Astrocyte (in vitro differentiated cells and primary cell): ENCODE measurements around the gene HEG1. TPM values are rescaled to one million over a fixed set of nuclear protein-coding genes. Genes with fewer than 3 reads are reported as not detected.

Experiments
- DNase-seq: peaks from one replicate; pipeline ENCODE4 v3.0.0-alpha.2; 2010; ENCODE audit warnings: low read depth
- FAIRE-seq: peaks from 2 replicates; lab custom pipeline; 2011; peaks lifted over from hg19 to GRCh38; lab: Jason Lieb, UNC
- H2AFZ ChIP-seq: 2 replicates; pipeline ENCODE4 v1.6.0; 2012; ENCODE audit warnings: low read depth, low read length, inconsistent platforms
- H3K27ac ChIP-seq: 2 replicates; pipeline ENCODE4 v1.5.1; 2011; ENCODE audit warnings: low read depth, low read length, inconsistent platforms
- H3K27me3 ChIP-seq: 2 replicates; pipeline ENCODE4 v1.6.0; 2011; ENCODE audit warnings: low read length, inconsistent platforms; ENCODE audit not compliant: insufficient read depth
- H3K36me3 ChIP-seq: 2 replicates; pipeline ENCODE4 v1.5.1; 2011; ENCODE audit warnings: low read length, inconsistent platforms; ENCODE audit not compliant: insufficient read depth
- H3K4me1 ChIP-seq: 2 replicates; pipeline ENCODE4 v1.5.1; 2011; ENCODE audit warnings: low read length, inconsistent platforms; ENCODE audit not compliant: insufficient read depth
- H3K4me2 ChIP-seq: 2 replicates; pipeline ENCODE4 v1.6.0; 2012; ENCODE audit warnings: low read length, inconsistent platforms
- H3K4me3 ChIP-seq: 2 replicates; pipeline ENCODE4 v1.5.1; 2011; ENCODE audit warnings: low read depth, mild to moderate bottlenecking, low read length, inconsistent platforms; ENCODE audit not compliant: insufficient read depth
- H3K79me2 ChIP-seq: 2 replicates; pipeline ENCODE4 v1.6.0; 2012; ENCODE audit warnings: mild to moderate bottlenecking, low read length, inconsistent platforms; ENCODE audit not compliant: insufficient read depth
- H3K9ac ChIP-seq: 2 replicates; pipeline ENCODE4 v1.6.0; 2012; ENCODE audit warnings: mild to moderate bottlenecking, low read length, inconsistent platforms
- H3K9me3 ChIP-seq: 2 replicates; pipeline ENCODE4 v1.5.1; 2012; ENCODE audit warnings: low read depth, mild to moderate bottlenecking, low read length, inconsistent platforms; ENCODE audit not compliant: insufficient read depth
- H4K20me1 ChIP-seq: 2 replicates; pipeline ENCODE4 v1.6.0; 2012; ENCODE audit warnings: low read length, inconsistent platforms; ENCODE audit not compliant: insufficient read depth
- H3K27ac Mint-ChIP-seq: one replicate; pipeline ENCODE4 v1.8.0; 2021; ENCODE audit warnings: mild to moderate bottlenecking, mixed read lengths; ENCODE audit not compliant: unreplicated experiment
- H3K27me3 Mint-ChIP-seq: one replicate; pipeline ENCODE4 v1.8.0; 2021; ENCODE audit warnings: low read depth, mixed read lengths; ENCODE audit not compliant: unreplicated experiment
- H3K36me3 Mint-ChIP-seq: one replicate; pipeline ENCODE4 v1.8.0; 2021; ENCODE audit warnings: low read depth, mixed read lengths; ENCODE audit not compliant: unreplicated experiment
- H3K4me1 Mint-ChIP-seq: one replicate; pipeline ENCODE4 v1.8.0; 2021; ENCODE audit warnings: low read depth, mixed read lengths; ENCODE audit not compliant: unreplicated experiment
- H3K4me3 Mint-ChIP-seq: one replicate; pipeline ENCODE4 v1.8.0; 2021; ENCODE audit warnings: mild to moderate bottlenecking, moderate library complexity, mixed read lengths; ENCODE audit not compliant: unreplicated experiment
- H3K9me3 Mint-ChIP-seq: one replicate; pipeline ENCODE4 v1.8.0; 2021; ENCODE audit warnings: mild to moderate bottlenecking, mixed read lengths; ENCODE audit not compliant: unreplicated experiment
- CTCF ChIP-seq: IDR thresholded peaks from 2 replicates; pipeline ENCODE4 v1.5.1; 2011; ENCODE audit warnings: low read depth, mild to moderate bottlenecking, inconsistent platforms, low read length, moderate library complexity; ENCODE audit not compliant: insufficient read depth
- EZH2 ChIP-seq: IDR thresholded peaks from 2 replicates; pipeline ENCODE4 v1.6.1; 2012; ENCODE audit warnings: mild to moderate bottlenecking, low read length, inconsistent platforms; ENCODE audit not compliant: insufficient read depth
- total RNA-seq: library from RNA; stranded (reverse); gene quantifications from 2 replicates; pipeline ENCODE4 v1.2.1, GENCODE V29; 2021

HEG1 gene
- total RNA-seq, 1 donor from 2014 or later, result 65.7 TPM

GRCh38 chr3:124924741-124925140, 131.1 kb downstream of the HEG1 start:
- Histone ChIP-seq H3K9ac (no peak overlapping the region), H3K9me3 (no peaks in the 10 kb centered on the region), H3K36me3 (no peaks in the 10 kb centered on the region), H3K79me2 (no peaks in the 10 kb centered on the region), H3K4me3 (no peak overlapping the region), H3K4me2 (no peak overlapping the region), H3K27ac (no peak overlapping the region), H3K27me3 (peaks cover 4% of the 10 kb centered on the region), H2AFZ (no peak overlapping the region), H4K20me1 (no peaks in the 10 kb centered on the region), H3K4me1 (no peaks in the 10 kb centered on the region)
- FAIRE-seq, result no peak
- no peak overlapping the region for H3K4me3 Mint-ChIP-seq
- TF ChIP-seq EZH2, result no peak
- no peak for TF ChIP-seq CTCF
- H3K4me1 Mint-ChIP-seq, result peaks cover 3% of the 10 kb centered on the region
- H3K9me3 Mint-ChIP-seq, result no peaks in the 10 kb centered on the region
- peaks cover 1% of the 10 kb centered on the region for H3K36me3 Mint-ChIP-seq
- H3K27ac Mint-ChIP-seq, result no peak overlapping the region
- H3K27me3 Mint-ChIP-seq, result peaks cover 16% of the 10 kb centered on the region
- peak; percentile 27 for DNase-seq

- H3K9me3 ChIP-seq, result no peaks in the 10 kb centered on the region
- FAIRE-seq (no peak), DNase-seq (no peak)
- H3K27me3 ChIP-seq, result no peaks in the 10 kb centered on the region
- no peaks in the 10 kb centered on the region for H3K4me1 ChIP-seq
- Mint-ChIP-seq H3K4me3 (no peak overlapping the region), H3K36me3 (peaks cover 1% of the 10 kb centered on the region), H3K9me3 (no peaks in the 10 kb centered on the region), H3K27ac (no peak overlapping the region), H3K4me1 (peaks cover 7% of the 10 kb centered on the region), H3K27me3 (peaks cover 12% of the 10 kb centered on the region)
- TF ChIP-seq EZH2 (no peak), CTCF (peak; percentile 32)
- no peak overlapping the region for H3K27ac ChIP-seq
- no peaks in the 10 kb centered on the region for H4K20me1 ChIP-seq
- H2AFZ ChIP-seq, result no peak overlapping the region
- H3K4me3 ChIP-seq, result no peak overlapping the region
- no peak overlapping the region for H3K4me2 ChIP-seq
- no peak overlapping the region for H3K9ac ChIP-seq
- H3K79me2 ChIP-seq, result no peaks in the 10 kb centered on the region
- no peaks in the 10 kb centered on the region for H3K36me3 ChIP-seq
Measured at GRCh38 chr3:124923833-124924232, 132.0 kb downstream of the HEG1 start.

GRCh38 chr3:124920718-124921117, 135.1 kb downstream of the HEG1 start:
- Mint-ChIP-seq H3K4me3 (no peak overlapping the region), H3K27me3 (peaks cover 16% of the 10 kb centered on the region)
- TF ChIP-seq CTCF (no peak), EZH2 (no peak)

More at GRCh38 chr3:124920718-124921117, 135.1 kb downstream of the HEG1 start:
- no peak overlapping the region for H3K4me2 ChIP-seq
- no peaks in the 10 kb centered on the region for H4K20me1 ChIP-seq
- H3K9me3 ChIP-seq, result no peaks in the 10 kb centered on the region
- H3K79me2 ChIP-seq, result no peaks in the 10 kb centered on the region
- FAIRE-seq (no peak), DNase-seq (no peak)
- no peaks in the 10 kb centered on the region for H3K27me3 ChIP-seq
- no peak overlapping the region for H3K9ac ChIP-seq
- Mint-ChIP-seq H3K36me3 (peaks cover 1% of the 10 kb centered on the region), H3K27ac (no peak overlapping the region), H3K4me1 (peaks cover 10% of the 10 kb centered on the region), H3K9me3 (no peaks in the 10 kb centered on the region)
- H3K4me1 ChIP-seq, result no peaks in the 10 kb centered on the region
- H3K27ac ChIP-seq, result no peak overlapping the region
- H3K36me3 ChIP-seq, result no peaks in the 10 kb centered on the region
- no peak overlapping the region for H3K4me3 ChIP-seq
- H2AFZ ChIP-seq, result no peak overlapping the region
